ENCODE results near the gene IL17RB. TPM values are rescaled to one million over a fixed set of nuclear protein-coding genes. Genes with fewer than 3 reads are reported as not detected.

Gene IL17RB
- total and polyA plus RNA-seq, 2 donors (not counting 1 experiment from before 2014, with no cell fraction given): 0.07 to 0.32 TPM

DNA sequence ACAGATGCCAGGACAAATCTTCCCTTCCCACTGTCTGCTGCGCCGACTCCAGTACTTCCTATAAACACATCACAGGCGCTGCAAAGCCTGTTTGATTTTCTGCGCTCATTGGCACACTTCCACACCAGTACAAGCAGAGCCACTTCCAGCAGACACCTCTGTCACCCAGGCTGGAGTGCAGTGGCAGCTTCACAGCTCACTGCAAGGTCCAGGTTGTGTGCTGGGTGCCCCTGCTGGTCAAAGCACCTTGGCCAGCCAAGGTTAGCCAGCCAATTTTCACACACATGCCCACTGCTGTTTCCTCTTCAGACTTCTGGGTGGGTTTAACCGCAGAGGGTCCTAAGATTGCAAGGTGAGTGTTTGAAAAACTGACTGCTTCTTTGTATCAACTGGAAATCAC lies 5.1 kb upstream of the IL17RB start:
- Mint-ChIP-seq H3K4me1 (peaks cover 22% of the 10 kb centered on the region), H3K27ac (no peak overlapping the region), H3K4me3 (no peak overlapping the region), H3K9me3 (ENCODE audit: insufficient read depth) (no peaks in the 10 kb centered on the region), H3K27me3 (peaks cover 25% of the 10 kb centered on the region)
- Histone ChIP-seq H3K4me3 (ENCODE audit: control extremely low read depth in 1 of 5, extremely low read depth in 1 of 5, insufficient read depth in 1 of 5, low read depth in 2 of 5, low read length in 4 of 5) (no peak overlapping the region), H3K9ac (ENCODE audit: low read length) (no peak overlapping the region), H3K4me1 (ENCODE audit: control insufficient read depth in 2 of 2, insufficient read depth in 2 of 2, low read length in 2 of 2) (peaks cover 8 to 17% of the 10 kb centered on the region in 2 donors), H3K4me2 (replicated peaks; ENCODE audit: low read depth, low read length, poor library complexity, severe bottlenecking) (no peak overlapping the region), H3K36me3 (replicated peaks in 1 of 2; ENCODE audit: control extremely low read depth in 1 of 2, control insufficient read depth in 1 of 2, extremely low read depth in 1 of 2, insufficient read depth in 2 of 2, low read length in 1 of 2) (no peaks in the 10 kb centered on the region), H4K20me1 (ENCODE audit: control insufficient read depth, insufficient read depth, low read length, poor library complexity, severe bottlenecking) (no peaks in the 10 kb centered on the region), H2AFZ (ENCODE audit: insufficient read depth, low read depth, low read length, poor library complexity, severe bottlenecking) (no peak overlapping the region), H3K27me3 (replicated peaks in 1 of 4; ENCODE audit: control extremely low read depth in 1 of 4, control insufficient read depth in 3 of 4, insufficient read depth in 4 of 4, low read length in 3 of 4) (peaks cover 0 to 33% (median 9%) of the 10 kb centered on the region in 4 experiments), H3K79me2 (ENCODE audit: control insufficient read depth, insufficient read depth, low read length) (no peaks in the 10 kb centered on the region), H3K9me3 (ENCODE audit: control extremely low read depth in 1 of 3, control insufficient read depth in 2 of 3, insufficient read depth in 1 of 3, low read length in 2 of 3) (peaks cover 0 to 8% (median 0%) of the 10 kb centered on the region in 3 donors), H3K27ac (ENCODE audit: low read length in 2 of 2) (no peak overlapping the region)
- no peak for ATAC-seq (ENCODE audit: low read depth)
- TF ChIP-seq, protein P1, sequence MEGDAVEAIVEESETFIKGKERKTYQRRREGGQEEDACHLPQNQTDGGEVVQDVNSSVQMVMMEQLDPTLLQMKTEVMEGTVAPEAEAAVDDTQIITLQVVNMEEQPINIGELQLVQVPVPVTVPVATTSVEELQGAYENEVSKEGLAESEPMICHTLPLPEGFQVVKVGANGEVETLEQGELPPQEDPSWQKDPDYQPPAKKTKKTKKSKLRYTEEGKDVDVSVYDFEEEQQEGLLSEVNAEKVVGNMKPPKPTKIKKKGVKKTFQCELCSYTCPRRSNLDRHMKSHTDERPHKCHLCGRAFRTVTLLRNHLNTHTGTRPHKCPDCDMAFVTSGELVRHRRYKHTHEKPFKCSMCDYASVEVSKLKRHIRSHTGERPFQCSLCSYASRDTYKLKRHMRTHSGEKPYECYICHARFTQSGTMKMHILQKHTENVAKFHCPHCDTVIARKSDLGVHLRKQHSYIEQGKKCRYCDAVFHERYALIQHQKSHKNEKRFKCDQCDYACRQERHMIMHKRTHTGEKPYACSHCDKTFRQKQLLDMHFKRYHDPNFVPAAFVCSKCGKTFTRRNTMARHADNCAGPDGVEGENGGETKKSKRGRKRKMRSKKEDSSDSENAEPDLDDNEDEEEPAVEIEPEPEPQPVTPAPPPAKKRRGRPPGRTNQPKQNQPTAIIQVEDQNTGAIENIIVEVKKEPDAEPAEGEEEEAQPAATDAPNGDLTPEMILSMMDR (IDR thresholded peaks at IDR 0.05): no peak
- no peak for TF ChIP-seq EZH2 (IDR thresholded peaks at IDR 0.05; ENCODE audit: borderline replicate concordance, insufficient read depth, low read depth, low read length, poor library complexity, severe bottlenecking)
- intact Hi-C loops (cut with micrococcal nuclease): no loop called here
- ChIA-PET CTCF (no interaction called here), POLR2A (no interaction called here)
- WGBS (ENCODE audit: insufficient coverage): 87% methylated on average over 4 of the region's 5 CpGs
- no peak for DNase-seq

DNA sequence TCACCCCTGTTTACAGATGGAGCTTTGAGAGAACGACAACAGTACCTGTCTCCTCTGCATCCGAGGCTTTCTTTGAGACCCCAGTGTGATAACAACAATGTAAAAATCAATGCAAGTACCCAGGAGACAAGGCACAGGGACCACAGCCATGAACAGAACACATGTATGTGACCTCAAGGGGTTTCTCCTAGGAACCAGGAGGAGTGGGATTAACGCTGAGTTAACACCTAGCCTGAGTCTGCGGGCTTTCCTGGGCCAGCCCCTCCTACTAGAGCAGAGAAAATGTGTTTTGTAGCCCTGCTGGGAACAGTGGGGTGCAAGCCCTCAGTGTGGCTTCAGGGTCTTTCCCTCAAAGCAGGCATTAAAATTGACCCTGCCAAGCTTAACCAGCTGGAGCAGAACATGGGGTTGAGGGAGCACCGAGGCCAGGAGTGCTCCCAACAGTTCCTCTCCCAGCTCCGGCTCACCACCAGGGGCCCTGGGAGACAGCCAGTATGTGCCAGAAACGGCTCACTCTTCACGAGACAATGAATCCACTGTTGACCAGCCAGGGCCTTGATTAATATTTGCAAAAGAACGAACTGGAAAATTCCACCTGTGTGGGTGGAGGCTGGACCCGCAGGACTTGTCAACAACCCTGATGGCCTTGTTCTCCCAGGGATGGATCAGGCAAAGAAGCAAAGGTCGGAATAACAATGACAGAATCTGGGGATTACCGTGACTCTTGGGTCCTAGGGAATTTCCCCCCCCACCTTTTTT lies 3.8 kb upstream of the IL17RB start:
- H3K27ac Mint-ChIP-seq: no peak overlapping the region
- intact Hi-C loops (cut with micrococcal nuclease): no loop called here
- Histone ChIP-seq H3K27ac (ENCODE audit: low read length in 2 of 2) (no peak overlapping the region), H2AFZ (ENCODE audit: insufficient read depth, low read depth, low read length, poor library complexity, severe bottlenecking) (no peak overlapping the region), H3K4me2 (replicated peaks; ENCODE audit: low read depth, low read length, poor library complexity, severe bottlenecking) (no peak overlapping the region), H3K79me2 (ENCODE audit: control insufficient read depth, insufficient read depth, low read length) (no peaks in the 10 kb centered on the region), H3K9ac (ENCODE audit: low read length) (no peak overlapping the region), H3K36me3 (replicated peaks in 1 of 2; ENCODE audit: control extremely low read depth in 1 of 2, control insufficient read depth in 1 of 2, extremely low read depth in 1 of 2, insufficient read depth in 2 of 2, low read length in 1 of 2) (no peaks in the 10 kb centered on the region), H3K4me3 (ENCODE audit: control extremely low read depth in 1 of 5, extremely low read depth in 1 of 5, insufficient read depth in 1 of 5, low read depth in 2 of 5, low read length in 4 of 5) (no peak overlapping the region), H3K27me3 (replicated peaks in 1 of 4; ENCODE audit: control extremely low read depth in 1 of 4, control insufficient read depth in 3 of 4, insufficient read depth in 4 of 4, low read length in 3 of 4) (peaks cover 0 to 43% (median 14%) of the 10 kb centered on the region in 4 experiments), H3K4me1 (ENCODE audit: control insufficient read depth in 2 of 2, insufficient read depth in 2 of 2, low read length in 2 of 2) (peaks cover 14 to 21% of the 10 kb centered on the region in 2 donors), H4K20me1 (ENCODE audit: control insufficient read depth, insufficient read depth, low read length, poor library complexity, severe bottlenecking) (no peaks in the 10 kb centered on the region), H3K9me3 (ENCODE audit: control extremely low read depth in 1 of 3, control insufficient read depth in 2 of 3, insufficient read depth in 1 of 3, low read length in 2 of 3) (peaks cover 0 to 8% (median 0%) of the 10 kb centered on the region in 3 donors)
- no peak overlapping the region for H3K4me3 Mint-ChIP-seq
- 91% methylated on average over 11 of the region's 12 CpGs for WGBS (ENCODE audit: insufficient coverage)
- no peaks in the 10 kb centered on the region for H3K9me3 Mint-ChIP-seq (ENCODE audit: insufficient read depth)
- ChIA-PET CTCF (no interaction called here), POLR2A (no interaction called here)
- DNase-seq (no peak), ATAC-seq (ENCODE audit: low read depth) (no peak)
- no peak for TF ChIP-seq EZH2 (IDR thresholded peaks at IDR 0.05; ENCODE audit: borderline replicate concordance, insufficient read depth, low read depth, low read length, poor library complexity, severe bottlenecking)
- TF ChIP-seq, protein P1 (IDR thresholded peaks at IDR 0.05): no peak
- peaks cover 33% of the 10 kb centered on the region for H3K27me3 Mint-ChIP-seq
- peaks cover 27% of the 10 kb centered on the region for H3K4me1 Mint-ChIP-seq

All from B cell (primary cell).